Ishikawa (cell line): Measurements from ENCODE around the gene PRDM16.

Experiments used
- CEBPB ChIP-seq: IDR thresholded peaks from 2 replicates; pipeline ENCODE4 v1.6.1; 2012
- EP300 ChIP-seq: IDR thresholded peaks from 2 replicates; pipeline ENCODE4 v1.6.1; 2012; ENCODE audit warnings: borderline replicate concordance
- FOXM1 ChIP-seq: IDR thresholded peaks from 2 replicates; pipeline ENCODE4 v1.6.1; 2012; ENCODE audit warnings: low read depth, borderline replicate concordance
- MAX ChIP-seq: IDR thresholded peaks from 2 replicates; pipeline ENCODE4 v1.6.1; 2012
- RAD21 ChIP-seq: IDR thresholded peaks from 2 replicates; pipeline ENCODE4 v1.6.1; 2012; ENCODE audit warnings: low read depth
- REST ChIP-seq: IDR thresholded peaks from 2 replicates; pipeline ENCODE4 v1.6.1; 2012; ENCODE audit warnings: low read depth, mild to moderate bottlenecking
- TAF1 ChIP-seq: IDR thresholded peaks from 2 replicates; pipeline ENCODE4 v1.6.1; 2012; ENCODE audit warnings: low read depth, mild to moderate bottlenecking
- TCF12 ChIP-seq: IDR thresholded peaks from 2 replicates; pipeline ENCODE4 v1.6.1; 2012; ENCODE audit warnings: low read depth
- USF1 ChIP-seq: IDR thresholded peaks from 2 replicates; pipeline ENCODE4 v1.6.1; 2012
- YY1 ChIP-seq: IDR thresholded peaks from 2 replicates; pipeline ENCODE4 v1.6.1; 2012; ENCODE audit warnings: low read depth
- ZBTB7A ChIP-seq: IDR thresholded peaks from 2 replicates; pipeline ENCODE4 v1.6.1; 2012; ENCODE audit warnings: low read depth

GRCh38 chr1:3019516-3020051 lies 49.4 kb upstream of the PRDM16 start:
- TF ChIP-seq USF1 (no peak), MAX (no peak), EP300 (no peak), YY1 (no peak), FOXM1 (no peak), CEBPB (no peak), REST (no peak), RAD21 (no peak), ZBTB7A (no peak), TCF12 (no peak), TAF1 (no peak)
